Activated CD8-positive, alpha-beta memory T cell treated with anti-CD3 and anti-CD28 coated beads, Interleukin-2, amount 10 ng/mL, durations not matched to agents 7 days and 5 days (primary cell): Measurements from ENCODE around the gene PPT1. TPM values are rescaled to one million over a fixed set of nuclear protein-coding genes. Genes with fewer than 3 reads are reported as not detected.
"Not testable (repeated sequence)": the region's sequence is repeated elsewhere in the genome, so short reads cannot be mapped to it uniquely, and the experiment has no call there.

ENCODE experiments used
- ATAC-seq: fragments of 150-1000 bp; cut with Tn5 transposase; one replicate; pipeline ENCODE4 v1.10.0; 2021; ENCODE audit warnings: moderate library complexity
- CTCF ChIA-PET: fragments of 350-600 bp; sonication (Branson Sonifier 250); formaldehyde crosslinking; loops from one replicate; lab custom pipeline; 2021; ENCODE audit warnings: antibody characterized with exemption; lab: Charles Lee
- DNase-seq: peaks from one replicate; pipeline ENCODE4 v3.0.0-alpha.2; 2020
- H3K27ac Mint-ChIP-seq: one replicate; pipeline ENCODE4 v1.8.0; 2021; ENCODE audit warnings: mild to moderate bottlenecking, mixed read lengths
- H3K27me3 Mint-ChIP-seq: one replicate; pipeline ENCODE4 v1.8.0; 2021; ENCODE audit warnings: mixed read lengths
- H3K36me3 Mint-ChIP-seq: one replicate; pipeline ENCODE4 v1.8.0; 2021; ENCODE audit warnings: mild to moderate bottlenecking, mixed read lengths
- H3K4me1 Mint-ChIP-seq: one replicate; pipeline ENCODE4 v1.8.0; 2021; ENCODE audit warnings: mixed read lengths
- H3K4me3 Mint-ChIP-seq: one replicate; pipeline ENCODE4 v1.8.0; 2021; ENCODE audit warnings: mild to moderate bottlenecking, moderate library complexity, mixed read lengths
- H3K9me3 Mint-ChIP-seq: one replicate; pipeline ENCODE4 v1.8.0; 2022; ENCODE audit warnings: low read depth, mixed read lengths
- total RNA-seq, 2 experiments: library from RNA; stranded (reverse); gene quantifications; one replicate each; pipeline ENCODE4 v1.2.3, GENCODE V29; 2021

Gene PPT1
- total RNA-seq, 2 experiments from 2014 or later = 74.1 to 96.6 TPM

DNA sequence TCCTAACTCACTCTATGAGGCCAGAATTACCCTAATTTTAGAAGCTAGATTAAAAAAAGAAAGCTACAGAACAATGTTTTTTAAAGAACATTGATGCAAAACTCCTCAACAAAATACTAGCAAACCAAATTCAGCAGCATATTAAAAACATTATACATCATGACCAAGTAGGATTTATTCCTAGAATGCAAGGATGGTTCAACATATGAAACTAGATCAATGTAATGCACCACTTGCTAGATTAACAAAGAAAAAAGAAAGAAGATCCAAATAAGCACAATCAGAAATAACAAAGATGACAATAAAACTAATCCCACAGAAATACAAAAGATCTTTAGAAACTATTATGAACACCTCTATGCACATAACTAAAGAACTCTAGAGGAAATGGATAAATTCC, 13.3 kb upstream of the PPT1 start:
- ATAC-seq = no peak

DNA sequence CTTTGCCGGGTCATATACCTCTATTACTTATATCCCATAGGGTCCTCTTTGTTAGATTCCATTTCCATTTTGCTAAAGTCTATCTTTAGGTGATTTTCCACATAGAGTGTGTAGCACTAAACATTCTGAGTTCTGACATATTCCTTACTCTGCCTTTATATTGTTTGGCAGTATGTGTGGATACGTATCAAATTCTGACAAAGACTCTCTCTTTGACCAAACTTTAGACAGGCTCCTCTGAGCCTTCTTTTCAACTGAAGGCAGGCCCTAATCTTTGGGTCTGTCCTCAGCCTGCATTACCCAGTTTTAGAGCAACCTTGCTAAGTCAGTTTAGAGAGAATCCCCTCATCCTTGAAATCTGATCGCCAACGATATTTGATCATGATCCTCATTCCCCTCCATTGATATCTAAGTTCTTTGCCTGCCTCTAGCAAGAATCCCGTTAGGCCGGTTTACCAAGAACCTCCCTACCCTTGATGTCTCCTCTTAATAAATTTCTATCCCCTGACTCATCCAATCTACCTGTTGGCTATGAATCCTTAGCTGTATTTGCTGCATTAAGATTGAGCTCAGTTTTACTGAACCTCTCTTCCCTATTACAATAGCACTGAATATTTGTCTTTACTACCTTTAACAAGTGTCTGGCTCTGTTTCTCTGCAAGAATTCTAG, 10.4 kb upstream of the PPT1 start:
- Mint-ChIP-seq H3K4me1 (peaks cover 2% of the 10 kb centered on the region), H3K36me3 (peaks cover 19% of the 10 kb centered on the region), H3K9me3 (peaks cover 21% of the 10 kb centered on the region), H3K4me3 (no peak overlapping the region), H3K27ac (no peak overlapping the region), H3K27me3 (peaks cover 19% of the 10 kb centered on the region)
- ATAC-seq (no peak), DNase-seq (no peak)
- CTCF ChIA-PET = interaction anchor here (0.7 to 3.1 kb wide), 2 partner anchors 46 to 231 kb away, joined by 3 to 10 read pairs; no protein-coding TSS in a partner anchor

More for the DNA sequence above, 13.3 kb upstream of the PPT1 start:
- Mint-ChIP-seq H3K27me3 (peaks cover 30% of the 10 kb centered on the region), H3K4me3 (no peak overlapping the region), H3K4me1 (no peaks in the 10 kb centered on the region), H3K9me3 (peaks cover 20% of the 10 kb centered on the region), H3K27ac (no peak overlapping the region), H3K36me3 (peaks cover 19% of the 10 kb centered on the region)
- no peak for DNase-seq
- CTCF ChIA-PET = interaction anchor here (3.1 kb wide), 1 partner anchor 228 kb away, joined by 10 read pairs; no protein-coding TSS in a partner anchor

DNA sequence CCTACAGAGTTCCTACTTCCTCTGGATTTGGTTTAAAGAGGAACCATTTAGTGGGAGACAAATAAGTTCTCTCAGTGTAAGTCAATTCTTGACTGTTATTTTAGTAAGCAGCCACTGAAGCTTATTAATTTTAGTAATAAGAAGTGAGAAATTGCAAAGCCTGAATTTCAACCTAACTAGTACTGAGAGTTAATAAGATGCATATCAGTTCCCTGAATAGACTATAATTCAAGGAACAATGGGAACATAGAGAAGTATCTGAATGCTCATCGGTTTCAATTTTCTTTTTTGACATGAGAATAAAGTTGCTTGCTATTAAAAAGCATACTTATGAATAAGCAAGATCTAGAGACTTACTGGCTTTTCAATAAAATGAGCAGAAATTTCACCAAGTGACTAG, 8.0 kb upstream of the PPT1 start:
- CTCF ChIA-PET = no interaction called here
- H3K27ac Mint-ChIP-seq = no peak overlapping the region
- no peak for ATAC-seq

DNA sequence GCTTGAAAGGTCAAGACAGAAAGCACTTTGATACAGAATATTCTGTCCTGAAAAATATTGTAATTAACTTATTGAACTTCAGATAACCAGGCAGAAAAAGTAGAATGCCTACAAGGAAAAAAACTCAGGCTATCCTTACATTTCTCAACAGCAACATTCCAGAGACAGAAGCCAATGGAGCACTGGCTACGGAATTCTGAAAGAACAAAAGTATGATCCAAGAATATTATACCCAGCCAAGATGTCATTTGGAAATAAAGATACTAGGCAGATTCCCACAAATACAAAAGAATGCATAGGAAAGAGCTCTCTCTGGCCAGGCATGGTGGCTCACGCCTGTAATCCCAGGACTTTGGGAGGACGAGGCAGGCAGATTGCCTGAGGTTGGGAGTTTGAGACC, 5.8 kb upstream of the PPT1 start:
- H3K27me3 Mint-ChIP-seq = peaks cover 16% of the 10 kb centered on the region
- H3K36me3 Mint-ChIP-seq = peaks cover 2% of the 10 kb centered on the region
- CTCF ChIA-PET = interaction anchor here (0.7 to 1.4 kb wide), 3 partner anchors 41 to 278 kb away, joined by 3 read pairs; no protein-coding TSS in a partner anchor
- DNase-seq = no peak
- peaks cover 2% of the 10 kb centered on the region for H3K4me1 Mint-ChIP-seq
- no peak for ATAC-seq
- no peak overlapping the region for H3K4me3 Mint-ChIP-seq
- H3K9me3 Mint-ChIP-seq = peaks cover 5% of the 10 kb centered on the region
- no peak overlapping the region for H3K27ac Mint-ChIP-seq

More for the DNA sequence above, 8.0 kb upstream of the PPT1 start:
- peaks cover 8% of the 10 kb centered on the region for H3K36me3 Mint-ChIP-seq
- no peak overlapping the region for H3K4me3 Mint-ChIP-seq
- H3K4me1 Mint-ChIP-seq = peaks cover 2% of the 10 kb centered on the region
- H3K27me3 Mint-ChIP-seq = peaks cover 16% of the 10 kb centered on the region
- H3K9me3 Mint-ChIP-seq = peaks cover 14% of the 10 kb centered on the region
- DNase-seq = no peak

DNA sequence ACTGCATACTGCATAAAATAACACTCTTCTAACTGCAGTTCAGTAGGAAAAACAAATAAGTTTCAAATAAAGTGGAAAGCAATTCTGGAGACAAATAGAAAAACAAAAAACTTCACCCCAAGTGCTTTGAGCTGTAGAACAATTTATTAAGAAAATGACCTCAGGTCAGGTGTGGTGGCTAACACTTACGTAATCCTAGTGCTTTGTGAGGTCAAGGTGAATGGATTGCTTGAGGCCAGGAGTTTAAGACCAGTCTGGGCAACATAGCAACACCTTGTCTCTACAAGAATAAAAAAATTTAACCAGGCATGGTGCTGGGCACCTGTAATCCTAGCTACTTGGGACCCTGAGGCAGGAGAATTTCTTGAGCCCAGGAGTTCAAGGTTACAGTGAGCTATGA, 5.0 kb upstream of the PPT1 start:
- Mint-ChIP-seq H3K4me1 (peaks cover 9% of the 10 kb centered on the region), H3K9me3 (peaks cover 3% of the 10 kb centered on the region), H3K27me3 (peaks cover 16% of the 10 kb centered on the region), H3K27ac (no peak overlapping the region), H3K4me3 (no peak overlapping the region), H3K36me3 (no peaks in the 10 kb centered on the region)
- DNase-seq = no peak
- no peak for ATAC-seq
- CTCF ChIA-PET = interaction anchor here (0.7 to 2.7 kb wide), 3 partner anchors 17 to 279 kb away, joined by 3 to 6 read pairs (median 3); no protein-coding TSS in a partner anchor

DNA sequence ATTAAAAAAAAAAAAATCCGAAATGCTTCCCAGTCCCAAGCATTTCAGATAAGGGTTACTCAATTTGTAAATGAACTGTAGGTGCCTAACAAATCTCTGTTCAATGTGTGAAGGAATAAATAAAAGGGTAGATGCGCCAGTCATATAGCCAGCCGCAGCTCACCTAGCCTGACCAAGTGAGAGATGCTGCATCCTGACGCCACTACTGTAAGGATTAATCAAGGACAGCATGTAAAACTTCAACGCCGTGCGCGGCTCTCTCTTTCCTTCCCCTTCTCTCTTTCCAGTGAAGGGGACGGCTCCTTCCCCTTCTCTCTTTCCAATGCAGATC, 441 bp downstream of the PPT1 start:
- Mint-ChIP-seq H3K27ac (peak overlapping the region; percentile 89), H3K27me3 (peaks cover 2% of the 10 kb centered on the region), H3K9me3 (no peaks in the 10 kb centered on the region), H3K36me3 (peaks cover 20% of the 10 kb centered on the region), H3K4me1 (peaks cover 38% of the 10 kb centered on the region), H3K4me3 (peak overlapping the region; percentile 84)
- DNase-seq (no peak), ATAC-seq (peak; percentile 50)
- CTCF ChIA-PET = interaction anchor here (1.1 to 3.7 kb wide), 4 partner anchors 12 to 241 kb away, joined by 3 to 13 read pairs (median 8); no protein-coding TSS in a partner anchor

DNA sequence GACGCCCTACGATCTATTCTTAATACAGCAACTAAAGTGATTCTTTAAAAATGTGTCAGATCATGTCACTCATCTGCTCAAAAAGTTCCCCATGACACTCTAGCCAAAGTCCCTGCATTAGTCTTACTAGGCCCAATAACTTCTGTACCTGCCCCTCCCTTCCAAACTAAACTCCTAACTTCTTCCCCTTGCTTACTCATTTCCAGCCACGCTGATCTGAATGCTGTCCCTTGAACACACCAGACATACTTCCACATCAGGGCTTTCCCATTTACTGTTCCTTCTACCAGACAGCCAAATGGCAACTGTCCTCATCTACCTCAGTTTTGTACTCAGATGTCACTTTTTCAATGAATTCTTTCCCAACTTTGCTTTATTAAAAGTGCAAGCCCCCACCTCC, 1.2 kb downstream of the PPT1 start:
- Mint-ChIP-seq H3K36me3 (peaks cover 25% of the 10 kb centered on the region), H3K27me3 (no peaks in the 10 kb centered on the region), H3K4me3 (no peak overlapping the region), H3K4me1 (peaks cover 38% of the 10 kb centered on the region), H3K9me3 (no peaks in the 10 kb centered on the region), H3K27ac (peak overlapping the region; percentile 3)
- CTCF ChIA-PET = interaction anchor here (3.7 kb wide), 1 partner anchor 57 kb away, joined by 10 read pairs; no protein-coding TSS in a partner anchor
- no peak for ATAC-seq
- DNase-seq = no peak

DNA sequence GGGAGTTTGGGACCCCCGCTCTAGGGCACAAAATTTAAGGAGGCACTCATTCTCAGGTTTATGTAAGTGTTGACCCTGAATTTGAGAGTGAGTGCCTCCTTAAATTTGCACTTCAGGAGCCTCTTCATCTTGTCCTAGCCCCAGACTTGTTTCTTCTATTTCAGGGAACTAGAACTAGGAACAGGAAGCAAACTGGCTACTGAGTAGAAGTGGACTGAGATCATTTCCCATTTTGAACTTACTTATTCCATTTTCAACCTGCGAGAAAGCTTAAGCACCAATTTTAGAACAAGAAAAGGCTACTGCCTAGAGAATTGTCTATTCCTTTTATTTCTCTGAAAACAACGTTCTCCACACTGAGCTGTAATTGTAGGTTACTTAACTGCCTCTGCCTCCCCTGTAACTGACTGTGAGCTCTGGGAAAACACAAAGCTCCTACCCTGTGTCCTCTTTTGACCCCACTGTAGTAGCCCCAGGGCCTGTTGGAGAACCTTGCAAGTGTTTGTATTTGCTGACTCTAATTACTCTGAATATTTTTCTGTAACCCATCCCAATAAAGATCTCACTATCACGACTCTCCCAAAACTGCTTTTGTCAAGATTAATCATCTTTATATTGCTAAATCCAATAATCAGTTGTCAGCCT, 2.5 kb downstream of the PPT1 start:
- Mint-ChIP-seq H3K4me1 (peaks cover 38% of the 10 kb centered on the region), H3K4me3 (no peak overlapping the region), H3K36me3 (peaks cover 34% of the 10 kb centered on the region), H3K27me3 (no peaks in the 10 kb centered on the region), H3K27ac (no peak overlapping the region), H3K9me3 (no peaks in the 10 kb centered on the region)
- DNase-seq (no peak), ATAC-seq (no peak)
- CTCF ChIA-PET = interaction anchor here (0.9 to 2.3 kb wide), 5 partner anchors 9 to 24 kb away, joined by 3 to 5 read pairs (median 3); no protein-coding TSS in a partner anchor

DNA sequence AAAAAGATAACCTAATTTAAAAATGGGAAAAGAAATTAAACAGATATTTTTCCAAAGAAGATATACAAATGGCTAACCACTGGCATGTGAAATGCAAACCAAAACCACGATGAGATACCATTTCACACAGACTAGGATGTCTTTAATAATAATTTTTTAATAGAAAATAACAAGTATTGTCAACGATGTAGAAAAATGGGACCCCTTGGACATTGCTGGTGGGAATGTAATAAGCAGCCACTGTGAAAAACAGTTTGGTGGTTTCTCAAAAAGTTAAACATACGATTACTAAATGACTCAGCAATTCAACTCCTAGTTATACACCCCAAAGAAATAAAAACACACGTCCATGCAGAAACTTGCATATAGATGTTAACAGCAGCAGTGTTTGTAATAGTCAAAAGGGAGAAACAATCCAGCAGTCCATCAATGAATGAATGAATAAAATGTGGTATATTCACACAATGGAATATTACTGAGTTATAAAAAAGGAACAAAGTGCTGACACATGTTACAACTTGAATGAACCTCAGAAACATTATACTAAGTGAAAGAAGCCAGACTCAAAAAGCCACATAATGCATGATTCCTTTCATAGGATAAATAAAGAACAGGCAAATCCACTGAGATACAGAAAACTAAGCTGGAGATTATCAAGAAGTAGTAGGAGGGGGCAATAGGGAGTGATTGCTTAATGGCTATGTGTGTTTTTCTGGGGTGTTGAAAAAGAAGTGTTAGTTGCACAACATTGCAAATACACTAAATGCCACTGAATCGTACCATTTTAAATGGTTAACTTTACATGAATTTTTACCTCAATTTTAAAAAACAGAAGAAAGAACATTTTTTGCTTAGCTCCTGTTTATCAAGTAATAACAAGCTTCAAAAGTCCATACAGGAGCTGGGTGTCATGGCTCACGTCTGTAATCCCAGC, 4.1 kb downstream of the PPT1 start:
- peaks cover 42% of the 10 kb centered on the region for H3K36me3 Mint-ChIP-seq
- no peak for ATAC-seq
- H3K4me1 Mint-ChIP-seq = peaks cover 38% of the 10 kb centered on the region
- H3K9me3 Mint-ChIP-seq = no peaks in the 10 kb centered on the region
- H3K27ac Mint-ChIP-seq = no peak overlapping the region
- no peak for DNase-seq
- no peaks in the 10 kb centered on the region for H3K27me3 Mint-ChIP-seq
- H3K4me3 Mint-ChIP-seq = no peak overlapping the region
- CTCF ChIA-PET = interaction anchor here (0.7 to 4.0 kb wide), 6 partner anchors 12 to 246 kb away, joined by 3 to 20 read pairs (median 4); no protein-coding TSS in a partner anchor

DNA sequence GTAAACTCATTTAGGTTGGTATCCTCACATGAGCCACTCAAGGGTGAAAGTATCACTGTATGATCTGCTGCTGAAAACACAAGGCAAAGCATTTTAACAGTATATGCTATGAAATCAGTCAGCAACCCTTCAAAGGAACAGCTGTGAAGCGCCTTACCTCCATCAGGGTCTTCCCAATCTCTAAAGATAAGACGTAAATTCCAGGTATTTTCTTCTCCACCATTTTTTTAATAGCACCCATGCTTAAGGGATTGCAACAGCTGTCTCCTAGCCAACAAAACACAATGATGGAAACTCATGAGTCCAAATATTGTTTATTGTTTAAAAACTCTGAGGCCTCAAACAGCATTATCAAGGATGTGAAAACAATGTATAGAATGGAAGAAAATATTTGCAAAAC, 4.8 kb downstream of the PPT1 start:
- CTCF ChIA-PET = interaction anchor here (2.0 to 4.0 kb wide), 3 partner anchors 11 to 247 kb away, joined by 7 to 20 read pairs (median 10); no protein-coding TSS in a partner anchor

DNA sequence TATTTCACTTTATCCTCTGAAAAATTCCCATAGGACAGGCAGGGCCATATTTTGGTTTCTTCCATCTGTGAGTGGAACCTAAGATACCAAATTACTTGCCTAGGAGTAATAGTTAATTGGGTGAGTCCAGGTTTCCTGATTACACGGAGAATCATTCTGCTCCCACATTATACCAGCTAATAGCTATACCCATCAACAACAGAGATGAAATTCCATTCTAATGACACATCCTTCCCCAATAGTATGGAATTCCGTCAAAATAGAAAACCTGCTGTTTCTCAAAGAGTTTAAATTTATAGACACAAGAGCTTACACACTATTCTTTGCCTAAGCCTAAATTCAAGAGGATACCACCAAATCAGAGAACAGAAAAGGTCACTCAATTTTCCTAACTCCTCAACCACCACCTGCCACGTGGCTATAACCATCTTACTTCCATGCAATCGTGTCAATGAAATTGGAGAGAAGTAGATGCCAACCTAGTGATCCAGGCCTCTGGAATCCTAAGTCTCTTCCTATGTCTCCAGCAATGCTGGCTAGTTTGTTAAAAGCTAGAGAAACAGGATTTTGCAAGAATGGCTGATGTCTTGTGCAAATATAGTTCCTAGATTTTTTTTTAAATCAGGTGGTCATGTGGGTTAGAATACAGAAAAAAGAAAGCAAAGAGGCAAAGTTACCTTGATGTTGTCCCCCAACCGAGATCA, 6.2 kb downstream of the PPT1 start:
- Mint-ChIP-seq H3K27me3 (no peaks in the 10 kb centered on the region), H3K4me1 (peaks cover 21% of the 10 kb centered on the region), H3K27ac (no peak overlapping the region), H3K4me3 (no peak overlapping the region), H3K36me3 (peaks cover 49% of the 10 kb centered on the region), H3K9me3 (no peaks in the 10 kb centered on the region)
- ATAC-seq = no peak
- CTCF ChIA-PET = interaction anchor here (1.3 to 4.0 kb wide), 5 partner anchors 9 to 250 kb away, joined by 3 to 20 read pairs (median 7); no protein-coding TSS in a partner anchor
- DNase-seq = no peak

More for the DNA sequence above, 4.8 kb downstream of the PPT1 start:
- no peak for DNase-seq
- Mint-ChIP-seq H3K36me3 (peaks cover 45% of the 10 kb centered on the region), H3K27me3 (no peaks in the 10 kb centered on the region), H3K4me3 (no peak overlapping the region), H3K4me1 (peaks cover 31% of the 10 kb centered on the region), H3K27ac (no peak overlapping the region), H3K9me3 (no peaks in the 10 kb centered on the region)
- no peak for ATAC-seq

DNA sequence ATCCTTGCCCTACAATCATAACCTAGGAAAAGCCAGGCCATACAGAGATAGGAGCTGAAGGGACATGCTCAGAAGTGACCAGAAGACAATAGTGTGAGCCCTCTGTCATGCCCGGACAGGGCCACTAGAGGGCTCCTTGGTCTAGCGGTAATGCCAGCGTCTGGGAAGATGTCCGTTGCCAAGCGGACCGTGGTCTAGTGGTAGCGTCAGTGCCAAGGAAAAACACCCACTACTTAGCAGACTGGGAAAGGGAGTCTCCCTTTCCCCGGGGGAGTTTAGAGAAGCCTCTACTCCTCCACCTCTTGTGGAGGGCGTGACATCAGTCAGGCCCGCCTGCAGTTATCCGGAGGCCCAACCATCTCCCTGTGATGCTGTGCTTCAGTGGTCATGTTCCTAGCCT, 12.3 kb downstream of the PPT1 start:
- CTCF ChIA-PET = interaction anchor here (0.7 to 5.6 kb wide), 12 partner anchors 8 to 313 kb away, joined by 3 to 32 read pairs (median 3); partner anchors contain the start of genes CAP1, PPT1 and SMAP2

More for the DNA sequence above, 12.3 kb downstream of the PPT1 start:
- H3K4me1 Mint-ChIP-seq = peaks cover 12% of the 10 kb centered on the region
- H3K4me3 Mint-ChIP-seq, H3K9me3 Mint-ChIP-seq, H3K27me3 Mint-ChIP-seq, H3K27ac Mint-ChIP-seq, ATAC-seq: not testable (repeated sequence)
- peak; percentile 57 for DNase-seq
- H3K36me3 Mint-ChIP-seq = peaks cover 29% of the 10 kb centered on the region
